SK-N-SH (cell line): ENCODE data around the gene TRNAU1AP.
A peak's percentile ranks its signal among the peaks of the same experiment; 100 is the strongest.

Source experiments
- CHD2 ChIP-seq: fragments of 150-350 bp; IDR thresholded peaks from 2 replicates; pipeline ENCODE4 v1.6.1; 2018; ENCODE audit warnings: low read length; ENCODE audit not compliant: partially characterized antibody
- EP300 ChIP-seq, 2 experiments: IDR thresholded peaks; 2 replicates each; pipeline versions ENCODE4 v1.4.0 to v1.6.1; 2012; ENCODE audit warnings: borderline replicate concordance in 1 of 2, low read depth in 1 of 2, low read length in 1 of 2
- NRF1 ChIP-seq: IDR thresholded peaks from 2 replicates; pipeline ENCODE4 v1.6.1; 2012; ENCODE audit warnings: low read depth, mild to moderate bottlenecking, low read length
- RFX5 ChIP-seq: IDR thresholded peaks from 2 replicates; pipeline ENCODE4 v1.6.1; 2012; ENCODE audit warnings: mild to moderate bottlenecking, improper control_type of control experiment, low read length
- SIN3A ChIP-seq: IDR thresholded peaks from 2 replicates; pipeline ENCODE4 v1.6.1; 2012; ENCODE audit warnings: low read depth, mild to moderate bottlenecking, low read length, moderate library complexity, borderline replicate concordance
- TAF1 ChIP-seq: IDR thresholded peaks from 2 replicates; pipeline ENCODE4 v1.6.1; 2012; ENCODE audit warnings: low read depth, mild to moderate bottlenecking, low read length, moderate library complexity, borderline replicate concordance
- YY1 ChIP-seq: IDR thresholded peaks from 2 replicates; pipeline ENCODE4 v1.4.0; 2012; ENCODE audit warnings: low read depth, mild to moderate bottlenecking
- TF ChIP-seq, protein P1 (sequence below): fragments of 200-600 bp; sonication (generic); IDR thresholded peaks from 2 replicates; pipeline ENCODE4 v1.6.1; 2017; ENCODE audit warnings: antibody characterized with exemption, mild to moderate bottlenecking, moderate library complexity

DNA sequence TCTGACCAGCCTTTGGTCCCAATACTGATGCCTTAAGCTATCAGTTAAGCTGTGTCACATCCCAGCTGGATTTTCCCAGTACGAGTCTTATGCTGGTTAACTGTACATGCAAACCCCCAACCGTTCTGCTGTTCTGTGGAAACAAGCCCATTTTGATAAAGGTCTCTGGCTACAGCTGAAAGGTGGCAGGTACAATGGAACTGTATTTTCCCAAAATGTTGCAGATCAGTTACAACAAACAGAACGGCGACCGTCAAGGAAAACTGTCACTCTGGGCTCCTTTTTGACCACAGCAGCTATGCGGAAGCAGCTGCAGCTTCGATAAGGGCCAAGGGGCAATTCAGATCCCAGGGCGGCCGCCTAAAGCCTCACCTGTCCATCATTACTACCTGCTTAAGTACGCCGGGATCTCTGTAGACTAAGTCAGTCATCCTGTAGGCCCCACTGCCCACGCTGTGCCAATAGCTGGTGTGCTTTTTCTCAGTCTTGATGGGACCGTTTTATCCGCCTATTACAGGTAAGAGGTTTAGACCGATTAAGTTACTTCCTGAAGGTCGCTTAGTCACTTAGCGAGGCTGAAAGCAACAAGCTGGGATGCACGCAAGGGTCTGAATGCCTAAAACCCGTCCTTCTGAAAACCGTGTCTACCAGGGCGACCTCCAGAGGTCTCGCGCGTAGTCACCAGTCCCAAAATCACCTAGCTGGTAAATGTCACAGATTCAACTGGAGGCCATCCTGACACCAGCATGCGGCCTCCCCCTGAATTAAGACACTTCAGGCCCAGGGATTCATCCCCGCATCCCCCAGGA is 28.0 kb downstream of the TRNAU1AP start:
- TF ChIP-seq, protein P1, sequence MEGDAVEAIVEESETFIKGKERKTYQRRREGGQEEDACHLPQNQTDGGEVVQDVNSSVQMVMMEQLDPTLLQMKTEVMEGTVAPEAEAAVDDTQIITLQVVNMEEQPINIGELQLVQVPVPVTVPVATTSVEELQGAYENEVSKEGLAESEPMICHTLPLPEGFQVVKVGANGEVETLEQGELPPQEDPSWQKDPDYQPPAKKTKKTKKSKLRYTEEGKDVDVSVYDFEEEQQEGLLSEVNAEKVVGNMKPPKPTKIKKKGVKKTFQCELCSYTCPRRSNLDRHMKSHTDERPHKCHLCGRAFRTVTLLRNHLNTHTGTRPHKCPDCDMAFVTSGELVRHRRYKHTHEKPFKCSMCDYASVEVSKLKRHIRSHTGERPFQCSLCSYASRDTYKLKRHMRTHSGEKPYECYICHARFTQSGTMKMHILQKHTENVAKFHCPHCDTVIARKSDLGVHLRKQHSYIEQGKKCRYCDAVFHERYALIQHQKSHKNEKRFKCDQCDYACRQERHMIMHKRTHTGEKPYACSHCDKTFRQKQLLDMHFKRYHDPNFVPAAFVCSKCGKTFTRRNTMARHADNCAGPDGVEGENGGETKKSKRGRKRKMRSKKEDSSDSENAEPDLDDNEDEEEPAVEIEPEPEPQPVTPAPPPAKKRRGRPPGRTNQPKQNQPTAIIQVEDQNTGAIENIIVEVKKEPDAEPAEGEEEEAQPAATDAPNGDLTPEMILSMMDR = peak; percentile 42
- TF ChIP-seq RFX5 (no peak), YY1 (no peak), SIN3A (no peak), TAF1 (no peak), NRF1 (no peak), EP300 (IDR thresholded peaks at IDR 0.05; ENCODE audit: borderline replicate concordance in 1 of 2, low read depth in 1 of 2, low read length in 1 of 2) (no peak), CHD2 (no peak)
